HepG2 (cell line): Measurements from ENCODE around the gene GOLGA8B. TPM values are rescaled to one million over a fixed set of nuclear protein-coding genes. Genes with fewer than 3 reads are reported as not detected.
"Not testable (repeated sequence)": the region's sequence is repeated elsewhere in the genome, so short reads cannot be mapped to it uniquely, and the experiment has no call there.

Source experiments
- ATAC-seq: fragments of 200-7000 bp; cut with Tn5 transposase; 3 replicates; pipeline ENCODE4 v1.9.1; 2020; ENCODE audit warnings: mild to moderate bottlenecking, moderate library complexity
- BruUV-seq: library from RNA; stranded (reverse); fragments of 400-500 nt; replicated peaks from 2 replicates; lab custom pipeline; 2021; lab: Mats Ljungman, UMichigan
- CTCF ChIA-PET: fragments of 300-600 bp; formaldehyde crosslinking; extraction: SDS; loops from one replicate; lab custom pipeline; 2021; ENCODE audit warnings: low total read pairs, inconsistent platforms, low intra/inter-chr PET ratio; lab: Yijun Ruan, JAX
- POLR2A ChIA-PET: fragments of 350-600 bp; sonication (Branson Sonifier 250); formaldehyde crosslinking; loops from one replicate; lab custom pipeline; 2020; ENCODE audit warnings: antibody characterized with exemption, inconsistent platforms; lab: Yijun Ruan, JAX
- DNase-seq: peaks from one replicate; pipeline ENCODE4 v3.0.0-alpha.2; 2015; ENCODE audit warnings: low spot score
- FAIRE-seq: peaks from 3 replicates; lab custom pipeline; 2011; peaks lifted over from hg19 to GRCh38; lab: Jason Lieb, UNC
- H2AFZ ChIP-seq: one replicate; pipeline ENCODE4 v1.6.1; 2011; ENCODE audit warnings: low read length, inconsistent platforms
- H3K27ac ChIP-seq: fragments of 300-600 bp; 3 replicates; pipeline ENCODE4 v1.8.0; 2011; ENCODE audit warnings: mixed run types, mild to moderate bottlenecking, mixed read lengths, low read length, inconsistent platforms; ENCODE audit not compliant: insufficient read depth; ENCODE audit errors: extremely low read length
- H3K27me3 ChIP-seq, 2 experiments: fragments of 200-600 bp in 1 of 2; 2 replicates in 1 of 2; 3 replicates in 1 of 2; pipeline versions ENCODE4 v1.6.0 to v1.8.0; 2011; ENCODE audit warnings: low read length in 2 of 2, mild to moderate bottlenecking in 2 of 2, moderate library complexity in 2 of 2, inconsistent platforms in 1 of 2; ENCODE audit not compliant: insufficient read depth in 2 of 2, control insufficient read depth in 1 of 2
- H3K36me3 ChIP-seq, 2 experiments: fragments of 200-600 bp in 1 of 2; replicated peaks in 1 of 2; 2 replicates in 1 of 2; 3 replicates in 1 of 2; pipeline versions ENCODE4 v1.5.1 to v1.8.0; 2011; ENCODE audit warnings: low read length in 2 of 2, inconsistent platforms in 1 of 2; ENCODE audit not compliant: insufficient read depth in 2 of 2, control insufficient read depth in 1 of 2
- H3K4me1 ChIP-seq: 2 replicates; pipeline ENCODE4 v1.5.1; 2012; ENCODE audit warnings: low read length, inconsistent platforms; ENCODE audit not compliant: insufficient read depth
- H3K4me2 ChIP-seq: 2 replicates; pipeline ENCODE4 v1.6.0; 2011; ENCODE audit warnings: low read depth, low read length, inconsistent platforms
- H3K4me3 ChIP-seq, 3 experiments: fragments of 200-600 bp in 1 of 3; sonication (generic), shearing (Covaris generic) in 1 of 3; replicated peaks in 1 of 3; 2 replicates each; pipeline ENCODE4 v1.5.1; 2011 to 2016; ENCODE audit warnings: low read length in 3 of 3, inconsistent platforms in 2 of 3, low read depth in 2 of 3, mild to moderate bottlenecking in 2 of 3, control low read depth in 1 of 3, mixed read lengths in 1 of 3; ENCODE audit not compliant: insufficient read depth in 1 of 3
- H3K79me2 ChIP-seq: one replicate; pipeline ENCODE4 v1.6.1; 2011; ENCODE audit warnings: low read length, inconsistent platforms; ENCODE audit not compliant: insufficient read depth
- H3K9ac ChIP-seq: 2 replicates; pipeline ENCODE4 v1.6.0; 2011; ENCODE audit warnings: mild to moderate bottlenecking, low read depth, low read length, inconsistent platforms; ENCODE audit not compliant: insufficient read depth
- H3K9me3 ChIP-seq: 2 replicates; pipeline ENCODE4 v1.5.1; 2012; ENCODE audit warnings: mild to moderate bottlenecking, low read length
- H4K20me1 ChIP-seq: 2 replicates; pipeline ENCODE4 v1.6.0; 2011; ENCODE audit warnings: inconsistent platforms, mild to moderate bottlenecking, low read length, moderate library complexity; ENCODE audit not compliant: insufficient read depth
- WGBS: methylation state at CpG from one replicate; pipeline ENCODE4 v1.1.6; 2017; ENCODE audit warnings: low lambda C conversion rate; 5-methylcytosine and 5-hydroxymethylcytosine counted together
- in situ Hi-C: cut with HindIII; loops from 2 replicates; pipeline ENCODE4 v1.10.0; 2017; ENCODE audit warnings: low pct_unique_long_range_greater_than_20kb; ENCODE audit not compliant: extremely low pct_ligation_motif_present
- intact Hi-C: fragments of 100-400 bp; cut with micrococcal nuclease; formaldehyde crosslinking; loops from one replicate; pipeline ENCODE4 v1.10.0; 2022; ENCODE audit not compliant: unreplicated experiment
- polyA plus RNA-seq, 8 experiments: library from polyadenylated mRNA; depleted of rRNA in 3 of 8; stranded (reverse) in 7 of 8; unstranded in 1 of 8; fragments of >200 nt; fragmentation: Illumina TruSeq in 4 of 8; extraction: Trizol in 4 of 8; gene quantifications; 2 replicates each; pipeline versions ENCODE4 v1.2.1 to v1.2.3, GENCODE V29; 2011 to 2016; ENCODE audit warnings: low read depth in 4 of 8, missing spikeins in 1 of 8, mixed read lengths in 1 of 8; ENCODE audit not compliant: insufficient read depth in 1 of 8
- total RNA-seq, 5 experiments: library from RNA; depleted of rRNA; stranded (reverse); fragments of >200 nt; fragmentation: Illumina TruSeq; extraction: Trizol; gene quantifications; 2 replicates each; pipeline ENCODE4 v1.2.3, GENCODE V29; 2016; ENCODE audit warnings: low read depth in 1 of 5

The GOLGA8B gene
- total and polyA plus RNA-seq, 2 of the 13 experiments (the other 11 are each of a cell fraction or from before 2014, with no cell fraction given): 38.8 to 89.0 TPM

DNA sequence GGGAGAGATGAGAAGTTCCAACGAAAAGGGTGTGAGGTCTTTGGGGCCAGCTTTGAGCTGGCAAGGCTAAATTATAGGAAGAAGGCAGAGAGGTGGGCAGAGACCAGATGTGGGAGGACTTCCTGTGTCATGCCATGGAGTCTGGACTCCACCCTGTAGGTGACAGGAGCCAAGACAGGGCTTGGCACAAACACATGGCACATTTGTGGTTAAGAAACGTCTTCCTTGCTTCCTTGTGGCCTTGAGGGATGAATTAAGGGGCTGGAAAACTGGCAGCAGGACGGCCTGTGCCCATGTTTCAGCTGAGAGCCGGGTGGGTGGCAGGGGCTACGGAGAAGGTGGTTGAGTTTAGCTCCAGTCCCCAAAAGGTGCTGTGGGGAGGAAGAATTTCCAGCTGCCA, 18.7 kb downstream of the GOLGA8B start:
- WGBS: 100% methylated on average over 1 of the region's 5 CpGs

GRCh38 chr15:34560814-34561213, 22.6 kb downstream of the GOLGA8B start:
- H2AFZ ChIP-seq, ATAC-seq, H3K9ac ChIP-seq, intact Hi-C loops, DNase-seq, H3K36me3 ChIP-seq, H3K27me3 ChIP-seq, CTCF ChIA-PET, FAIRE-seq, H3K4me1 ChIP-seq, H3K79me2 ChIP-seq, H3K4me3 ChIP-seq, POLR2A ChIA-PET, H3K27ac ChIP-seq, H3K9me3 ChIP-seq, H4K20me1 ChIP-seq, BruUV-seq, in situ Hi-C loops, H3K4me2 ChIP-seq: not testable (repeated sequence)
- no CpG with 5 or more reads among the region's 6 CpGs for WGBS

More for the DNA sequence above, 18.7 kb downstream of the GOLGA8B start:
- H3K79me2 ChIP-seq, H3K36me3 ChIP-seq, H2AFZ ChIP-seq, DNase-seq, H3K4me1 ChIP-seq, H3K4me3 ChIP-seq, FAIRE-seq, CTCF ChIA-PET, intact Hi-C loops, H3K27ac ChIP-seq, H4K20me1 ChIP-seq, H3K4me2 ChIP-seq, H3K27me3 ChIP-seq, BruUV-seq, H3K9ac ChIP-seq, H3K9me3 ChIP-seq, in situ Hi-C loops, POLR2A ChIA-PET, ATAC-seq: not testable (repeated sequence)

DNA sequence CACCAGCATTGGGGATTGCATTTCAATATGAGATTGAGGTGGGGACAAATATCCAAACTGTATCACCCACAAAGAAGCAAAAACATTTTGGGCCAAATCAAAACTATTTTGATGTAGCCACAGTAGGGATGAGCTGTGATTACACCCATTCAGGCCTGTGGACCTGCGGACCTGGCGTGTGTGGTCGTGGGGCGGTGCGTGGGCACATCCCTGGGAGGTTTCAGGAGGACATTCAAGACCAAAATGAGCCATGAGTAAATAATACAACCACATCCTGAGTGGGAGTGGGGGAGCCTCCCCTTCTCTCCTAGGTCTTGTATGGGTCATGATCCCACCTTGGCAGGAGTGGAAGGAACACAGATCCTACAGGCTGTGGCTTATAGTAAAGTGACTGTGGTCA, 23.7 kb downstream of the GOLGA8B start:
- WGBS: 92% methylated on average over 5 of the region's 5 CpGs
- H2AFZ ChIP-seq, intact Hi-C loops, H3K36me3 ChIP-seq, H3K4me2 ChIP-seq, CTCF ChIA-PET, H3K4me3 ChIP-seq, ATAC-seq, in situ Hi-C loops, H3K9ac ChIP-seq, DNase-seq, H3K79me2 ChIP-seq, H3K9me3 ChIP-seq, H4K20me1 ChIP-seq, H3K4me1 ChIP-seq, FAIRE-seq, POLR2A ChIA-PET, H3K27me3 ChIP-seq, H3K27ac ChIP-seq, BruUV-seq: not testable (repeated sequence)

DNA sequence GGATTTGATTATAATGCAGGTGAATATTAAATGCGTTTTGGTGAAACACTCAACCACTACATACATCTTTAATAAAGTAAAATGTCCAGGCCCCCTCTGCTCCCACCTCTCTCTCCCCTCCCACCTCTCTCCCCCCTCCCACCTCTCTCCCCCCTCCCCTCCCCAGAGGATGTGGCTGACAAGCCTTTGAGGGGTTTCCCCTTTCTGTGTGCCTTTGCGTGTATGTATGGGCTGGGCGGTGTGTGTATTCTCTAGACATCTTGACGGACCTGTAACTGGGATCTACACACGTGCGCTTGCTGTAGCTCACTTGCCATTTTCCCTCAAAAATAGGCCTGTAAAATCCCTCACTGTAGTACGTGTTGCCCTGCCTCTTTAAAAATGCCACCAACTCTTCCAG, 28.3 kb downstream of the GOLGA8B start:
- H3K4me2 ChIP-seq, ATAC-seq, POLR2A ChIA-PET, H2AFZ ChIP-seq, H4K20me1 ChIP-seq, in situ Hi-C loops, H3K36me3 ChIP-seq, BruUV-seq, H3K9me3 ChIP-seq, H3K27ac ChIP-seq, H3K9ac ChIP-seq, CTCF ChIA-PET, DNase-seq, H3K4me1 ChIP-seq, H3K27me3 ChIP-seq, H3K79me2 ChIP-seq, intact Hi-C loops, FAIRE-seq, H3K4me3 ChIP-seq: not testable (repeated sequence)
- WGBS: no CpG with 5 or more reads among the region's 7 CpGs
